HG03175 (cell line): ENCODE measurements around the gene CDH7.

Source experiments
- ATAC-seq: cut with Tn5 transposase; IDR thresholded peaks from one replicate; pipeline ENCODE4 v1.9.1; 2021; ENCODE audit warnings: mild to moderate bottlenecking, moderate library complexity; ENCODE audit not compliant: unreplicated experiment

Gene CDH7

GRCh38 chr18:65762556-65762955, 11.7 kb downstream of the CDH7 start:
- ATAC-seq: no peak

GRCh38 chr18:65767406-65767805, 16.6 kb downstream of the CDH7 start:
- ATAC-seq: no peak

GRCh38 chr18:65768120-65768778, 17.4 kb downstream of the CDH7 start:
- no peak for ATAC-seq

GRCh38 chr18:65769652-65770051, 18.8 kb downstream of the CDH7 start:
- ATAC-seq: no peak

GRCh38 chr18:65786474-65786873, 35.7 kb downstream of the CDH7 start:
- ATAC-seq: no peak

GRCh38 chr18:65788373-65788772, 37.6 kb downstream of the CDH7 start:
- no peak for ATAC-seq

GRCh38 chr18:65790604-65791003, 39.8 kb downstream of the CDH7 start:
- no peak for ATAC-seq

GRCh38 chr18:65791719-65792118, 40.9 kb downstream of the CDH7 start:
- ATAC-seq: no peak

DNA sequence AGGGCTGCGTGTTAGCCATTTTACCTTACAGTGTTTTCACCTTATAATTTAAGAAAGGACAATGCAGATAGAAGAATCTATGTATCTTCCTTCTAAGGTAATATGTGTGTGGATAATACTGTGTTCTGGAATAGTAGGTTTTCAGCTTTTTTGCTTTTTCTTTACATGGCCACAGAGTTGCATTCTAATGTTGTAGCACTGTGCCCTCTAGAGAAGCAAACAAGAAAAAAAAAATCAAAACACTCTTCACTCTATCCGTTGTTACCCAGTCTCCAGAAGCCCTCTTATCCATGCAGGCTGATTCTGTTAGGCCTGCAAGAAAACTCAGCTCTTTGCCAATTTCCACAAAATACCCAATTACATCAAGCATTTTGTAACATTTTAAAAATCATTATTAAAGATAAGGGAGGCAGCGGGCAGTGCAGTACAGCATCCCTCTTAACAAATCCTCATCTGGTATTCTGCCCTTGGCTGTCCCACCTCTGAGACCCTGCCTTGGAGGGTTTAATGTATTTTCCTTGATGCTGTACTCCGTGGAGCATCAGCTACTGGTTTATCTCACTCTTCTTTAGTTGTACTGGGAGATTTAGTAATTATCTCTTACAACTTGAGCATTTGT, 41.8 kb downstream of the CDH7 start:
- no peak for ATAC-seq

GRCh38 chr18:65808759-65809158, 57.9 kb downstream of the CDH7 start:
- ATAC-seq: no peak

DNA sequence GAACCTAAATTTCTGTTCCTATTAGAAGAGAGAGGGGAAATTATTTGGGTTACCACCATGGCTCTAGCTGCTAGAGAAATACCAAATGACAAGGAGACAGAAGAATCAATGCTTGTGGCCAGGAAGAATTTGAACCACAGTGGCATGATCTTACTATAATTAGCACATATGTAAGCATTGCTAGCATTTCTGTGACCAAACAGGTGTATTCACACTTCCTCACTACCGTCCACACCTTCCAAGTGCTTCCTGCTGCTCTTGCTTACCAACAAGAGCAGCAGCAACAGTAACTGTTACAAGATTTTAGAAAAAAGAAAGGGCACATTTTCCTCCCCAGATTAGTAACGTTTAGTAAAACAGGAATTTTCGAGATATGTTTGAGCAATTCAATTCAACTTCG, 60.5 kb downstream of the CDH7 start:
- ATAC-seq: no peak

- ATAC-seq: no peak
Measured at GRCh38 chr18:65815506-65815905, 64.7 kb downstream of the CDH7 start.

DNA sequence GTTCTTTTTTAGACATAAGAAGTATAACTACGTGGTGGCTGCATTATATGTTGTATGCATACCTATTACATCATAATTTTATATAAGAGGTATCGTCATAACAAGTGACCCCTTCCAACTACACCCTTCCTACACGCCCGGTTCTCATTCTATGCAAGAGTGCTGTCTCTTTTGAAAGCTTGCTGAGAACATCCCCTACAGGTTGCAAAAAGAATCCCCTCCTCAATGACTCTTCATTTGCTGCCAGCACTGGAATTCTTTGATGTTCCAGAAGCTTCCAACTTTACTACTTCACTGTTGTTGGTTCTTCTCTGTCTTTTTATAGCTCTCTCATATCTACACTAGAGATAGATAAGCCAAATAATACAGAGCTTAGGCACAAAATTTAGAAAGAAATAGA, 66.4 kb downstream of the CDH7 start:
- ATAC-seq: no peak

- no peak for ATAC-seq
Measured at GRCh38 chr18:65821911-65822310, 71.1 kb downstream of the CDH7 start.

DNA sequence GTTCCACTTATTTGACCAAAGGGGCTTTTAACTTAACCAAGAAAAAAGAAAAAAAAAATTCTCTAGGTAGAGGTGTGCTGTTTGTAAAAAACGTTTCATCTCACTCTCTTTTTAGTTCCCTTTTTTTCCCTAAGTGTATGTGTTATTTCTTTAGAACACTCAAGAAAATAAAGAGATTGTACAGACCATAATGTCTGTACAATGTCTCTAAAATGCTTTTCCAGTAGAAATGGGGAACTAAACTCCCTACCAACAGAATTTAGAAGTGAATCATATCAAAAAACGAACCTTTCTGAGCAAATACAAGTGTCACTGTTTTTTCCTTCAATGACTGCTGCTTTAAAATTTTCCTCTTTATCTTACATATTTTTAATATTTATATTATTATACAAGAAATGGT, 72.0 kb downstream of the CDH7 start:
- no peak for ATAC-seq

DNA sequence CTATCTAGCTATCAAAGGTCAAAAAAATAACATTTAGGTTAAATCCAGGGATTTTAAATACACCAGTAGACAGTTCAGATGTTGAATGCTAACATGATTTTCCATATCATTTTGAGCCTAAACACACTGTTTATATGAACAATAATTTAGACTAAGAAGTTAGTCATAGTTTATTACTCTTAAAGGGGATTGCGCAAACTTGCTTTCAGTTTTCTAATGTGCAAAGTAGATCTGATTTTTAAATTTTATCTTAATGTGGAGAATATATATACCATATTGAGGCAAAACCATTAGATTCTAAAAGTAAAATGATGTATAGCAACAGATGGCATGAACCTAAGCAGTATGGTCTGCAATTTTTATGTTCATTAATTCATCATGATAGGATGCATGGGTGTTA, 76.6 kb downstream of the CDH7 start:
- ATAC-seq: no peak

GRCh38 chr18:65835881-65836280, 85.1 kb downstream of the CDH7 start:
- ATAC-seq: no peak

DNA sequence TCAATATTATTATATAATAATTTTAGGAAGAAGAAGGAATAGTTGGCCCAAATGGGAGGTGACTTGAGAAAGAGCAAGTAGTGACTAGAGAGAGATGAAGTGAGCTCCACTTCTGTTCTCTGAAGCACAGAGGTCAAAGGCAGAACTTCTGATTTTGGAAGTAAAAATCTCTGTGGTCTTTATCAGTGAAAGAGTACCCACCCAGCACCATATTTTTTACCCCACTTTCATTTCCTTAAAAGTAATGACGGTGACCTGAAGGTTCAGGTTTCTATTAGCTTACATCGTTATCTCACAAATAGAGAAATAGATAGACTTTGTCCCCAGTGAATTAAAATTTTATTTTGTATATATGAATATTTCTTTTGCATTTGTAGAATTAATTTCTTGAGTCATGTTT, 95.3 kb downstream of the CDH7 start:
- ATAC-seq: no peak

DNA sequence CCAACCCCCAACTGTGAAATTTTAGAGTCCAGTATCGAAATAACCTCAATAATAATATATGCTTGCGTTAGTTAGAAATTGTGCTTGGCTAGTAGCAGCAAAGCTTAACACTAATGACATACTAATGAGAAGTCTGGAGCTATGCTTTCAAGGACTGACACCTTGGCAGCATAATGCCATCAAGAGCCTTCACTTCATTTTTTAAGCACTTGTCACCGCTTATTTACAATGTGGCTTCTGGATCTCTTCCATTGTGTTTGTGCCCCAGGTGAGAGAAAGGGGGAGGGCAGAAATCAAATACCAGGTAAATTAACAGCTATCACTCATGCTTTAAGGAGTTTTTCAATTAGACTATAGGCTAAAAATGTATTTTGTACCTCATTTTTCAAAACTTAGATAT, 101.5 kb downstream of the CDH7 start:
- no peak for ATAC-seq

DNA sequence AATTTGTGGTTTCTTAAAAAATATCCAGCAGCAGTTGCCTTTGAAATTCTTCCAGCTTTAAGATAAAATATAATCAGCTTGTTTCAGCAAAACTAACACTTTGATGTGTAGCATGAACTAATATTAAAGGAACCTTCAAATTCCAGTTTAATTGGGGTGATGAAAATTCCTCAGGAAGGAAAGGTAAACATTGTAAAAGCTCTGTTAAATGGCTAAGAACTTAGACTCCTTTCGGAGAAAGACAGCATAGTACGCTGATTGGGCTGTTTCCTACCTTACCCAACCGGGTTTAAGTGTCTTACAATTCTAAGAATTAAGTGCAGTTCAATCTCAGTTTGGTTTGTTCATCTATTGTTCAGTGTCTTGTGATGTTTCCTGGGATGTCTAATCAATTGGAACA, 108.3 kb downstream of the CDH7 start:
- no peak for ATAC-seq

DNA sequence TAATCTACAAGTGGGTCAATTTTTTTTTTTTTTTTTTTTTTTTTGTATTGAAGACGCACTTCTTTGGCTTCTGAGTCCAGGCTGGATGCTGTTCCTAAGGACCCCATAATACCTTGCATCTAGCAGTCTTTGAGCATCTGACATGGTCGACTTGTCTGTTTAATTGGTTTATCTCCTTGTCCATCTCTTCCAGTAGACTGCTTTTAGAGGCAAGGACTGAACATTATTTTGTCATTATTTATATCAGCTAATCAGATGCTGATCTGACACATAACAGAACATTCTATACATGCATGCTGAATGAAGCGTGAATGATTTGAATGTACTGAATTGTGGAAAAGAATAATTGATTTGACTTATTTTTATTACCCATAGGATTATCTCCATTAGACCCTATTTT, 118.7 kb downstream of the CDH7 start:
- no peak for ATAC-seq

- no peak for ATAC-seq
Measured at GRCh38 chr18:65876310-65876709, 125.5 kb downstream of the CDH7 start.

- ATAC-seq: no peak
Measured at GRCh38 chr18:65897292-65897691, 146.5 kb downstream of the CDH7 start.
